ENCODE data around the gene MANSC4. TPM values are rescaled to one million over a fixed set of nuclear protein-coding genes. Genes with fewer than 3 reads are reported as not detected.

Gene MANSC4
- total and polyA plus RNA-seq, 2 donors (not counting 3 experiments of a cell fraction or from before 2014, with no cell fraction given) = not detected

GRCh38 chr12:27785882-27786570 lies 6.0 kb upstream of the MANSC4 start:
- BruUV-seq (replicated peaks) = no TSS peak
- H3K9me3 ChIP-seq (replicated peaks; ENCODE audit: control insufficient read depth, insufficient read depth, low read length) = no peaks in the 10 kb centered on the region
- no peak overlapping the region for H3K9ac ChIP-seq (replicated peaks; ENCODE audit: extremely low read depth, insufficient read depth, low read length)
- peak overlapping the region; percentile 35 for H3K4me2 ChIP-seq (ENCODE audit: insufficient read depth, low read length)
- H3K4me3 ChIP-seq (replicated peaks in 1 of 3; ENCODE audit: insufficient read depth in 1 of 3, low read depth in 1 of 3, low read length in 3 of 3) = no peak overlapping the region
- H3K79me2 ChIP-seq (ENCODE audit: control insufficient read depth, insufficient read depth, low read length) = peaks cover 71% of the 10 kb centered on the region
- H2AFZ ChIP-seq (ENCODE audit: low read depth, low read length) = no peak overlapping the region
- H3K9me1 ChIP-seq (replicated peaks; ENCODE audit: control insufficient read depth, extremely low read depth, insufficient read depth, low read length) = no peaks in the 10 kb centered on the region
- dilution Hi-C loops (cut with MboI; ENCODE audit: extremely low pct_ligation_motif_present, low sequenced_read_pairs) (no loop called here), intact Hi-C loops (cut with micrococcal nuclease) (no loop called here)
- CTCF ChIA-PET = interaction anchor here (1.0 kb wide), 1 partner anchor 54 kb away, joined by 3 read pairs; no protein-coding TSS in a partner anchor
- FAIRE-seq = peak; percentile 68
- peaks cover 21% of the 10 kb centered on the region for H3K4me1 ChIP-seq (ENCODE audit: control insufficient read depth, extremely low read depth, insufficient read depth, low read length)
- no peak for TF ChIP-seq POLR2AphosphoS5 (IDR thresholded peaks at IDR 0.05; ENCODE audit: insufficient read depth, low read depth, low read length)
- peak; percentile 19 for TF ChIP-seq JUN (IDR thresholded peaks at IDR 0.05; ENCODE audit: borderline replicate concordance, insufficient read depth, insufficient read length, low read depth)
- TF ChIP-seq FOS (IDR thresholded peaks at IDR 0.05; ENCODE audit: borderline replicate concordance, insufficient read depth, low read length) = peak; percentile 53
- peak overlapping the region; percentile 50 for H3K27ac ChIP-seq (ENCODE audit: insufficient read depth, low read depth, low read length)
- DNase-seq (ENCODE audit: low read depth, low spot score) = peak; percentile 39
- POLR2A ChIA-PET = no interaction called here
- H3K27me3 ChIP-seq (ENCODE audit: control insufficient read depth in 2 of 2, insufficient read depth in 2 of 2, low read length in 2 of 2) = no peaks in the 10 kb centered on the region
- no peaks in the 10 kb centered on the region for H3K36me3 ChIP-seq (ENCODE audit: control insufficient read depth in 2 of 2, extremely low read depth in 1 of 2, insufficient read depth in 2 of 2, low read length in 2 of 2)
- H4K20me1 ChIP-seq (replicated peaks; ENCODE audit: control insufficient read depth, extremely low read depth, insufficient read depth, low read length) = no peaks in the 10 kb centered on the region

GRCh38 chr12:27782481-27782880 lies 2.4 kb upstream of the MANSC4 start:
- H3K27ac ChIP-seq (ENCODE audit: insufficient read depth, low read depth, low read length) = no peak overlapping the region
- intact Hi-C loops (cut with micrococcal nuclease) = no loop called here
- dilution Hi-C loops (cut with MboI; ENCODE audit: extremely low pct_ligation_motif_present, low sequenced_read_pairs) = no loop called here

More at GRCh38 chr12:27782481-27782880, 2.4 kb upstream of the MANSC4 start:
- DNase-seq (ENCODE audit: low read depth, low spot score) (no peak), FAIRE-seq (no peak)
- TF ChIP-seq POLR2A (IDR thresholded peaks at IDR 0.05; ENCODE audit: low read depth, low read length) (no peak), MAX (IDR thresholded peaks at IDR 0.05; ENCODE audit: insufficient read depth, insufficient read length) (no peak), MYC (IDR thresholded peaks at IDR 0.05; ENCODE audit: low read depth, low read length) (no peak), CTCF (IDR thresholded peaks at IDR 0.05; ENCODE audit: extremely low read depth in 1 of 2, insufficient read depth in 1 of 2, low read depth in 1 of 2, low read length in 2 of 2) (no peak), GATA2 (IDR thresholded peaks at IDR 0.05; ENCODE audit: insufficient read depth, insufficient read length, low read depth, low read length) (no peak), EZH2 (IDR thresholded peaks at IDR 0.05; ENCODE audit: borderline replicate concordance, low read depth, low read length, severe bottlenecking) (no peak), FOS (IDR thresholded peaks at IDR 0.05; ENCODE audit: borderline replicate concordance, insufficient read depth, low read length) (no peak), POLR2AphosphoS5 (IDR thresholded peaks at IDR 0.05; ENCODE audit: insufficient read depth, low read depth, low read length) (no peak)
- BruUV-seq (replicated peaks) = no TSS peak
- Histone ChIP-seq H3K4me3 (replicated peaks in 1 of 3; ENCODE audit: insufficient read depth in 1 of 3, low read depth in 1 of 3, low read length in 3 of 3) (no peak overlapping the region), H3K27me3 (ENCODE audit: control insufficient read depth in 2 of 2, insufficient read depth in 2 of 2, low read length in 2 of 2) (no peaks in the 10 kb centered on the region), H3K9ac (replicated peaks; ENCODE audit: extremely low read depth, insufficient read depth, low read length) (no peak overlapping the region), H3K4me1 (ENCODE audit: control insufficient read depth, extremely low read depth, insufficient read depth, low read length) (peaks cover 33% of the 10 kb centered on the region), H3K4me2 (ENCODE audit: insufficient read depth, low read length) (no peak overlapping the region), H3K36me3 (ENCODE audit: control insufficient read depth in 2 of 2, extremely low read depth in 1 of 2, insufficient read depth in 2 of 2, low read length in 2 of 2) (no peaks in the 10 kb centered on the region), H4K20me1 (replicated peaks; ENCODE audit: control insufficient read depth, extremely low read depth, insufficient read depth, low read length) (no peaks in the 10 kb centered on the region), H2AFZ (ENCODE audit: low read depth, low read length) (no peak overlapping the region), H3K9me1 (replicated peaks; ENCODE audit: control insufficient read depth, extremely low read depth, insufficient read depth, low read length) (no peaks in the 10 kb centered on the region), H3K79me2 (ENCODE audit: control insufficient read depth, insufficient read depth, low read length) (peaks cover 51% of the 10 kb centered on the region), H3K9me3 (replicated peaks; ENCODE audit: control insufficient read depth, insufficient read depth, low read length) (no peaks in the 10 kb centered on the region)
- POLR2A ChIA-PET = no interaction called here
- CTCF ChIA-PET = interaction anchor here (0.7 to 1.3 kb wide), 2 partner anchors 39 to 437 kb away, joined by 3 to 4 read pairs; no protein-coding TSS in a partner anchor

Measured in endothelial cell of umbilical vein (primary cell).